HL-60 (cell line): Measurements from ENCODE around the gene IER2.

Experiments
- DNase-seq, 2 experiments: peaks; one replicate each; pipeline ENCODE4 v3.0.0-alpha.2; 2010 to 2020; ENCODE audit warnings: low read depth in 1 of 2, low spot score in 1 of 2
- H3K27ac ChIP-seq: fragments of 250-450 bp; sonication (Bioruptor Pico); replicated peaks from 2 replicates; pipeline ENCODE4 v1.5.1; 2020; ENCODE audit warnings: mild to moderate bottlenecking, moderate library complexity
- H3K27me3 ChIP-seq: fragments of 250-450 bp; sonication (Bioruptor Pico); 2 replicates; pipeline ENCODE4 v1.5.1; 2021; ENCODE audit warnings: mild to moderate bottlenecking, moderate library complexity; ENCODE audit not compliant: insufficient read depth, poor library complexity, severe bottlenecking
- H3K4me3 ChIP-seq: replicated peaks from 2 replicates; pipeline ENCODE4 v1.5.1; 2011; ENCODE audit warnings: mild to moderate bottlenecking, control low read depth, low read length; ENCODE audit not compliant: insufficient read depth
- GABPA ChIP-seq: IDR thresholded peaks from 2 replicates; pipeline ENCODE4 v1.6.1; 2012; ENCODE audit warnings: low read depth
- POLR2AphosphoS5 ChIP-seq: IDR thresholded peaks from 2 replicates; pipeline ENCODE4 v1.6.1; 2012; ENCODE audit warnings: low read depth
- SPI1 ChIP-seq: IDR thresholded peaks from 2 replicates; pipeline ENCODE4 v1.6.1; 2012; ENCODE audit warnings: low read depth, mild to moderate bottlenecking, borderline replicate concordance
- long read RNA-seq: library from polyadenylated mRNA; unstranded; transcript quantifications from one replicate; pipeline ENCODE4 v2.0.0, GENCODE V29; 2020
- TF ChIP-seq, protein P1 (sequence below): IDR thresholded peaks from 2 replicates; pipeline ENCODE4 v1.6.1; 2012; ENCODE audit warnings: low read depth; ENCODE audit not compliant: insufficient replicate concordance
- TF ChIP-seq, protein P2 (sequence below): IDR thresholded peaks from one replicate; pipeline ENCODE4 v1.5.1; 2011; ENCODE audit warnings: low read length, control low read depth, inconsistent platforms; ENCODE audit not compliant: insufficient read depth

Gene IER2, protein sequence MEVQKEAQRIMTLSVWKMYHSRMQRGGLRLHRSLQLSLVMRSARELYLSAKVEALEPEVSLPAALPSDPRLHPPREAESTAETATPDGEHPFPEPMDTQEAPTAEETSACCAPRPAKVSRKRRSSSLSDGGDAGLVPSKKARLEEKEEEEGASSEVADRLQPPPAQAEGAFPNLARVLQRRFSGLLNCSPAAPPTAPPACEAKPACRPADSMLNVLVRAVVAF
- long read RNA-seq, transcript IER2-201 (2 exons, 2,085 nt): minor isoform, 19 of 399 reads
- long read RNA-seq, transcript IER2-202 (2 exons, 1,291 nt): minor isoform, 7 of 399 reads
- long read RNA-seq, transcript IER2-203 (1 exons, 2,934 nt): major isoform, 364 of 399 reads
- long read RNA-seq, partial matches to known transcripts: 0 of 399 reads
- long read RNA-seq, other reads (novel, unspliced or antisense): 9 of 399 reads

DNA sequence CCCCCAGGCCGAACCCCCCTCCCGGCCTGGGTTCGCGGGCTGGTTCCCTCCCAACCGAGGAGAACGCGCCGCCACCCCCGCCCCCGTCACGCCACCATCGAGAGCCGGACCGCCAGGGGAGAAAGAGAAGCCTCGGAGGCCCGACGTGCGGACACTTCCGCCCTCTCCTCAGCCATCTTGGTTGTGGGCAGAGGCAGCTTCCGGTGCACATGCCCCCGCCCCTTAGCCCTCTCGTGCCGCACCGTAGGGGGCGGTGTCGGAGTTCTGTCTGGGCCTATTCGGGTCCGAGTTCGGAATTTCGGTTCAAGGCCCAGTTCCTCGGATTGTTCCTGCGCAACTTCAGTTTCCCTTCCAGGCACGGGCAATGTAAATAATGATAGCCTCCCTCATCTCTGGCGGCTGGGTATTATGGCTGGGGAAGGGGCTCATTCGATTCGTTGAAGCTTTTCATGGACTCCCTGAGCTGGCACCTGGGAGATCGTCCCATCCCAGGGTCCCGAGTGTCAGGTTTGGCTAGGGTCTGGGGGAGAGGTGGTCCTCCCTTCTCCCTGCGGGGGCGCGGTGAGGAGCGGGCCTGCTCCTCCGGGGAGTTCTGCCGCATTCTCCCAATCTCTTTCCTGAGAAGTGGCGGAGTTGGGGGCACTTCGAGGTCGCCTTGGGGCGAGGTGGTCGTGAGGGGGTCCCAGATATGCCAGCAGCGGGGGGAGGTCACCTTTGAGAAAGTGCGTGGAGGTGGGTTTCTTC is at the start of gene IER2, which contains the start of gene STX10:
TSS of gene IER2 (plus strand) at position 225 of the 744 bp plus-strand sequence. CDS start 2,776 bp downstream, outside the sequence.
TSS of gene STX10 (minus strand) at position 189 of the 744 bp plus-strand sequence. CDS start 202 bp downstream, outside the sequence.
- Histone ChIP-seq H3K27me3 (no peaks in the 10 kb centered on the region), H3K27ac (peak within 1 kb of the TSS; percentile 89), H3K4me3 (peak within 1 kb of the TSS; percentile 71)
- TF ChIP-seq POLR2AphosphoS5 (peak; percentile 22; the same call in 1 of the 2 replicates), SPI1 (peak; percentile 66; the same call in 1 of the 2 replicates), GABPA (peak; percentile 93)
- TF ChIP-seq, protein P1, sequence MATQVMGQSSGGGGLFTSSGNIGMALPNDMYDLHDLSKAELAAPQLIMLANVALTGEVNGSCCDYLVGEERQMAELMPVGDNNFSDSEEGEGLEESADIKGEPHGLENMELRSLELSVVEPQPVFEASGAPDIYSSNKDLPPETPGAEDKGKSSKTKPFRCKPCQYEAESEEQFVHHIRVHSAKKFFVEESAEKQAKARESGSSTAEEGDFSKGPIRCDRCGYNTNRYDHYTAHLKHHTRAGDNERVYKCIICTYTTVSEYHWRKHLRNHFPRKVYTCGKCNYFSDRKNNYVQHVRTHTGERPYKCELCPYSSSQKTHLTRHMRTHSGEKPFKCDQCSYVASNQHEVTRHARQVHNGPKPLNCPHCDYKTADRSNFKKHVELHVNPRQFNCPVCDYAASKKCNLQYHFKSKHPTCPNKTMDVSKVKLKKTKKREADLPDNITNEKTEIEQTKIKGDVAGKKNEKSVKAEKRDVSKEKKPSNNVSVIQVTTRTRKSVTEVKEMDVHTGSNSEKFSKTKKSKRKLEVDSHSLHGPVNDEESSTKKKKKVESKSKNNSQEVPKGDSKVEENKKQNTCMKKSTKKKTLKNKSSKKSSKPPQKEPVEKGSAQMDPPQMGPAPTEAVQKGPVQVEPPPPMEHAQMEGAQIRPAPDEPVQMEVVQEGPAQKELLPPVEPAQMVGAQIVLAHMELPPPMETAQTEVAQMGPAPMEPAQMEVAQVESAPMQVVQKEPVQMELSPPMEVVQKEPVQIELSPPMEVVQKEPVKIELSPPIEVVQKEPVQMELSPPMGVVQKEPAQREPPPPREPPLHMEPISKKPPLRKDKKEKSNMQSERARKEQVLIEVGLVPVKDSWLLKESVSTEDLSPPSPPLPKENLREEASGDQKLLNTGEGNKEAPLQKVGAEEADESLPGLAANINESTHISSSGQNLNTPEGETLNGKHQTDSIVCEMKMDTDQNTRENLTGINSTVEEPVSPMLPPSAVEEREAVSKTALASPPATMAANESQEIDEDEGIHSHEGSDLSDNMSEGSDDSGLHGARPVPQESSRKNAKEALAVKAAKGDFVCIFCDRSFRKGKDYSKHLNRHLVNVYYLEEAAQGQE: no peak
- TF ChIP-seq, protein P2, sequence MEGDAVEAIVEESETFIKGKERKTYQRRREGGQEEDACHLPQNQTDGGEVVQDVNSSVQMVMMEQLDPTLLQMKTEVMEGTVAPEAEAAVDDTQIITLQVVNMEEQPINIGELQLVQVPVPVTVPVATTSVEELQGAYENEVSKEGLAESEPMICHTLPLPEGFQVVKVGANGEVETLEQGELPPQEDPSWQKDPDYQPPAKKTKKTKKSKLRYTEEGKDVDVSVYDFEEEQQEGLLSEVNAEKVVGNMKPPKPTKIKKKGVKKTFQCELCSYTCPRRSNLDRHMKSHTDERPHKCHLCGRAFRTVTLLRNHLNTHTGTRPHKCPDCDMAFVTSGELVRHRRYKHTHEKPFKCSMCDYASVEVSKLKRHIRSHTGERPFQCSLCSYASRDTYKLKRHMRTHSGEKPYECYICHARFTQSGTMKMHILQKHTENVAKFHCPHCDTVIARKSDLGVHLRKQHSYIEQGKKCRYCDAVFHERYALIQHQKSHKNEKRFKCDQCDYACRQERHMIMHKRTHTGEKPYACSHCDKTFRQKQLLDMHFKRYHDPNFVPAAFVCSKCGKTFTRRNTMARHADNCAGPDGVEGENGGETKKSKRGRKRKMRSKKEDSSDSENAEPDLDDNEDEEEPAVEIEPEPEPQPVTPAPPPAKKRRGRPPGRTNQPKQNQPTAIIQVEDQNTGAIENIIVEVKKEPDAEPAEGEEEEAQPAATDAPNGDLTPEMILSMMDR: peak; percentile 17
- peak; percentile 93 to 96 for DNase-seq

DNA sequence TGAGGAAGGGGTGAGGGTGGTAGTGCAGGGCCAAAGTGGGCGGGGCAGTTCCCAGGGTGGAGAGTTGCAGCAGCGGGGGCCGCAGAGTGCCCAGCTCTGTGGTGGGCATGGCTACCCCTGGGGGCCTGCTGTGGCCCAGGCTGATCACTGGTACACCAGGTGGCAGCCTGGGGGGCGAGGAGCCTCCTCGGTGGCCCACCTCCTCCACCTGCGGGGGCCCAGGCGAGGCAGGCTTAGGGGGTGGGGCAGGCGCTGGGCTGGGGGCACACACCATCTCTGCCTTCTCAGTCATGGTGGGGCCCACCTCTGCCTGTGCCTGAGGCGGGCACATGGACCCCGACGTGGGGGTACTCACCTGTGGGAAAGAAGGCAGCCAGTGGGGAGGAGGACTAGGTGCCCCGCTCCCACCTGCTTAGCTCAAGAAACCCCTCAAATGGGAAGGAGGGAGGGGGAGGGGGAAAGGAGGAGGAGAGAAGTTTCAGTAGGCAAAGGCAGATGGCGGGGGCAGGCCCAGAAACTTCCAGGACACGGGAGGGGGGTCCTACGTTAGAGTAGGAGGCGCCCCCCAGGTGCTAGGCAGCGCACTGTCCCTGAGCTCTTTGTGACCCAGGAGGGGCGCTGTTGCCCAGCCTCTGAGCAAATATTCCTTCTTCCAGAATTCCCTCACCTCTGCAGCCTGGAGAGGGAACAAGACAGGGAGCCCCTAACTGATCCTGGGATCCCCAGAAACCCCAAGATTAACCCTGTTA is 49.2 kb upstream of the IER2 start:
- no peak for TF ChIP-seq POLR2AphosphoS5
- no peak for TF ChIP-seq GABPA
- TF ChIP-seq, protein P2: no peak
- TF ChIP-seq SPI1: no peak
- TF ChIP-seq, protein P1: no peak
- peak overlapping the region; percentile 99 for H3K27ac ChIP-seq
- H3K4me3 ChIP-seq: peak overlapping the region; percentile 96
- DNase-seq: peak; percentile 59 to 81
- no peaks in the 10 kb centered on the region for H3K27me3 ChIP-seq

DNA sequence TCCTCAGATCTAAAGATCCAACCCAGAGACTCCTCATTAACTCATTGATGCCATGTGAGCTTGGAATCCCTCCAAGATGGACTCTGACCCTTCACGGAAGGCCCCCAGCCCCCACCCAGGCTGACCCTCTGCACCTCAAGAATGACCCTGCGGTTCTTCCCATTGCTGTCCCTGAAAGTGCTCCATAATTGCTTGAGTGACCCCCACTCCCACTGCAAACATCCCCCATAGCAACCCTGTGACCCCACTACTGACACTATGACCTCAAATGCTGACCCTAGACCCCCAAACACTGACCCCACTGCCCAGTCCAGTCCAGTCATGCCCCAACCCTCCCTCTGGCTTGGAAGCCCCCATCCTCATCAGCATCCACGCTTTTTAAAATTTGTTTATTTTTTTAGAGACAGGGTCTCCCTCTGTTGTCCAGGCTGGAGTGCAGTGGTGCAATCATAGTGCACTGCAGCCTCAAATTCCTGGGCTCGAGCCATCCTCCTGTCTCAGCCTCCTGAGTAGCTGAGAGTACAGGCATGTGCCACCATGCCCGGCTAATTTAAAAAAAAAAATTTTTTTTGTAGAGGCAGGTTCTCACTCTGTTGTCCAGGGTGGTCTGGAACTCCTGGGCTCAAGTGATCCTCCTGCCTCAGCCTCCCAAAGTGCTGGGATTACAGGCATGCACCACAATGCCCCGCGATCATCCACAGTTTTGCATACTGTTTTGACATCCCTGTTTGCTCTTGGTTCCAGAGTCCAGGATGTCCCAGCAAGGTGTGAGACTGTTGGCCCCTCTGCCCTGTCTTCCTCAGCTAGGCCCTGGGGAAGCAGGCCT is 48.4 kb upstream of the IER2 start:
- peak overlapping the region; percentile 96 for H3K4me3 ChIP-seq
- no peak for DNase-seq
- H3K27me3 ChIP-seq: no peaks in the 10 kb centered on the region
- TF ChIP-seq GABPA: no peak
- TF ChIP-seq, protein P1: no peak
- TF ChIP-seq POLR2AphosphoS5: no peak
- TF ChIP-seq SPI1: no peak
- TF ChIP-seq, protein P2: no peak
- peak overlapping the region; percentile 99 for H3K27ac ChIP-seq
